GM12891 (cell line): ENCODE results near the gene GLYR1.
"Not testable (repeated sequence)": the region's sequence is repeated elsewhere in the genome, so short reads cannot be mapped to it uniquely, and the experiment has no call there.

ENCODE experiments used
- POLR2A ChIP-seq: IDR thresholded peaks from 2 replicates; pipeline ENCODE4 v1.6.1; 2011; ENCODE audit warnings: low read depth, low read length, control low read depth
- POLR2AphosphoS5 ChIP-seq: IDR thresholded peaks from 2 replicates; pipeline ENCODE4 v1.6.1; 2011; ENCODE audit warnings: low read depth, low read length, control low read depth
- POU2F2 ChIP-seq: IDR thresholded peaks from 2 replicates; pipeline ENCODE4 v1.6.1; 2011; ENCODE audit warnings: low read depth, mild to moderate bottlenecking, control low read depth, low read length, moderate library complexity
- SPI1 ChIP-seq: IDR thresholded peaks from 2 replicates; pipeline ENCODE4 v1.6.1; 2011; ENCODE audit warnings: low read depth, low read length, control low read depth
- TAF1 ChIP-seq: IDR thresholded peaks from 2 replicates; pipeline ENCODE4 v1.6.1; 2011; ENCODE audit warnings: low read depth, low read length, control low read depth

GRCh38 chr16:4896761-4897160 is 49.7 kb upstream of the GLYR1 start:
- TF ChIP-seq POLR2AphosphoS5, POLR2A, TAF1, SPI1, POU2F2: not testable (repeated sequence)
